Measurements from ENCODE around the gene CD2. TPM values are rescaled to one million over a fixed set of nuclear protein-coding genes. Genes with fewer than 3 reads are reported as not detected.

CD2 gene
- total RNA-seq, 1 donor from 2014 or later, result 1.5 TPM

DNA sequence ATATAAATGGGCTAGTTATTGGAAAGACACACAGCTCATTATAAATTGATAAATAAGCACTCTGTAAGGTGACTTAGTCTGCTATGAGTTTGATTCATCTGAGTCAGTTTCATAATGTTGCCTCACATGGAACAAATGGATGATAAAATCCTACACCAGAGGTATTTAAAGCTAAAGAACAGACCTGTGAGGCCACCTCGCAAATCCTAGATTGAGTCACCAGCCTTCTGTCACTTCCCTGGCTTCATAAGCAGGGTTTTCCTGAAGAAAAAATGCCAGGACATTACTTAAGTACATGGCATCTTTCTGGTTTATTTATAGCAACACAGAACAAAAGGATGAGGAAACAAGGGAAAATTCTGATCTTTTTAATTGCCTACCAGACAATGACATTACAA, 18.4 kb downstream of the CD2 start:
- Histone ChIP-seq H3K4me2 (no peak overlapping the region), H2AFZ (replicated peaks) (no peak overlapping the region), H3K27me3 (no peaks in the 10 kb centered on the region), H4K20me1 (ENCODE audit: low read depth) (no peaks in the 10 kb centered on the region), H3K79me2 (ENCODE audit: low read depth) (no peaks in the 10 kb centered on the region), H3K36me3 (no peaks in the 10 kb centered on the region), H3K27ac (no peak overlapping the region), H3K9me3 (ENCODE audit: low read depth) (no peaks in the 10 kb centered on the region), H3K4me3 (no peak overlapping the region), H3K9ac (no peak overlapping the region), H3F3A (ENCODE audit: low read depth) (no peaks in the 10 kb centered on the region), H3K4me1 (no peaks in the 10 kb centered on the region)
- H3K27me3 Mint-ChIP-seq (ENCODE audit: insufficient read depth, low read depth), result peaks cover under 1% of the 10 kb centered on the region
- H3K4me1 Mint-ChIP-seq, result peaks cover 3% of the 10 kb centered on the region
- no peak for DNase-seq (ENCODE audit: low spot score)
- no peak overlapping the region for H3K27ac Mint-ChIP-seq
- peaks cover 17% of the 10 kb centered on the region for H3K9me3 Mint-ChIP-seq
- H3K36me3 Mint-ChIP-seq, result no peaks in the 10 kb centered on the region
- TF ChIP-seq EZH2 (IDR thresholded peaks at IDR 0.05), result no peak
- TF ChIP-seq, protein P1, sequence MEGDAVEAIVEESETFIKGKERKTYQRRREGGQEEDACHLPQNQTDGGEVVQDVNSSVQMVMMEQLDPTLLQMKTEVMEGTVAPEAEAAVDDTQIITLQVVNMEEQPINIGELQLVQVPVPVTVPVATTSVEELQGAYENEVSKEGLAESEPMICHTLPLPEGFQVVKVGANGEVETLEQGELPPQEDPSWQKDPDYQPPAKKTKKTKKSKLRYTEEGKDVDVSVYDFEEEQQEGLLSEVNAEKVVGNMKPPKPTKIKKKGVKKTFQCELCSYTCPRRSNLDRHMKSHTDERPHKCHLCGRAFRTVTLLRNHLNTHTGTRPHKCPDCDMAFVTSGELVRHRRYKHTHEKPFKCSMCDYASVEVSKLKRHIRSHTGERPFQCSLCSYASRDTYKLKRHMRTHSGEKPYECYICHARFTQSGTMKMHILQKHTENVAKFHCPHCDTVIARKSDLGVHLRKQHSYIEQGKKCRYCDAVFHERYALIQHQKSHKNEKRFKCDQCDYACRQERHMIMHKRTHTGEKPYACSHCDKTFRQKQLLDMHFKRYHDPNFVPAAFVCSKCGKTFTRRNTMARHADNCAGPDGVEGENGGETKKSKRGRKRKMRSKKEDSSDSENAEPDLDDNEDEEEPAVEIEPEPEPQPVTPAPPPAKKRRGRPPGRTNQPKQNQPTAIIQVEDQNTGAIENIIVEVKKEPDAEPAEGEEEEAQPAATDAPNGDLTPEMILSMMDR (IDR thresholded peaks at IDR 0.05), result no peak
- no peak for TF ChIP-seq EZH2phosphoT487 (IDR thresholded peaks at IDR 0.05)
- no peak overlapping the region for H3K4me3 Mint-ChIP-seq

DNA sequence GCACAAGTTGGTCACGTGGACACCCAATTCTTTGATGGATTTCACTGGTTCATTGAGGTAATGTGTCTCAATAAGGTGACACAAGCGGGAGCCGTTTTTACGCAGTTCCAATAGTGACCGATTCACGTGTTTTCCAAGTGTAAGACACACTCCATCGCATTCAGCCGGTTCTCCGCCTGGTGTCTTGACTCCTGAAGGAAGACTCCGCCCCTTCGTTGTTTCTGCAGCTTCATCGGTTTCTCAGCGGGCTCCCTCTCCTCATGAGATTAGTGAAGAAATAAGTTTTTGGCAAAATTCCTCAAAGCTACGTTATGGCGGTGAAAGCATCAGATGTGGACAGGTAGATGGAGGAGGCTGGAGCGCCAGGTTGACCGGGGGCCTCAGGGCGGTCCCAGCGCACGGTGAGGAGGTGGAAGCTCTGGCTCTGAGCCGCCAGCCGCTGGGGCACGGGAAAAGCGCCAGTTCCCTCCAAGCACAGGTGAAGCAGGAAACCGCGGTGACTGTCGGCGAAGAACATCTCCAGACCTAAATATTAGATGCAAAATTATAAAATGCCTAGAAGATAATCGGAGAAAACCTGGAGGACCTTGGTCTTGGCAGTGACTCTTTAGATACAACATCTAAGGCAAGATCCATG, 21.0 kb downstream of the CD2 start:
- Histone ChIP-seq H3K9ac (no peak overlapping the region), H3K4me2 (no peak overlapping the region), H2AFZ (replicated peaks) (no peak overlapping the region), H3K36me3 (no peaks in the 10 kb centered on the region), H3K27ac (no peak overlapping the region), H3K4me3 (no peak overlapping the region), H3K79me2 (ENCODE audit: low read depth) (no peaks in the 10 kb centered on the region), H3K9me3 (ENCODE audit: low read depth) (no peaks in the 10 kb centered on the region), H3F3A (ENCODE audit: low read depth) (no peaks in the 10 kb centered on the region), H3K4me1 (no peaks in the 10 kb centered on the region), H4K20me1 (ENCODE audit: low read depth) (no peaks in the 10 kb centered on the region), H3K27me3 (no peaks in the 10 kb centered on the region)
- peaks cover 12% of the 10 kb centered on the region for H3K9me3 Mint-ChIP-seq
- H3K27me3 Mint-ChIP-seq (ENCODE audit: insufficient read depth, low read depth), result no peaks in the 10 kb centered on the region
- H3K27ac Mint-ChIP-seq, result no peak overlapping the region
- no peaks in the 10 kb centered on the region for H3K4me1 Mint-ChIP-seq
- no peak for DNase-seq (ENCODE audit: low spot score)
- H3K36me3 Mint-ChIP-seq, result no peaks in the 10 kb centered on the region
- TF ChIP-seq EZH2phosphoT487 (IDR thresholded peaks at IDR 0.05) (no peak), EZH2 (IDR thresholded peaks at IDR 0.05) (no peak)
- TF ChIP-seq, protein P1 (IDR thresholded peaks at IDR 0.05), result no peak
- no peak overlapping the region for H3K4me3 Mint-ChIP-seq

DNA sequence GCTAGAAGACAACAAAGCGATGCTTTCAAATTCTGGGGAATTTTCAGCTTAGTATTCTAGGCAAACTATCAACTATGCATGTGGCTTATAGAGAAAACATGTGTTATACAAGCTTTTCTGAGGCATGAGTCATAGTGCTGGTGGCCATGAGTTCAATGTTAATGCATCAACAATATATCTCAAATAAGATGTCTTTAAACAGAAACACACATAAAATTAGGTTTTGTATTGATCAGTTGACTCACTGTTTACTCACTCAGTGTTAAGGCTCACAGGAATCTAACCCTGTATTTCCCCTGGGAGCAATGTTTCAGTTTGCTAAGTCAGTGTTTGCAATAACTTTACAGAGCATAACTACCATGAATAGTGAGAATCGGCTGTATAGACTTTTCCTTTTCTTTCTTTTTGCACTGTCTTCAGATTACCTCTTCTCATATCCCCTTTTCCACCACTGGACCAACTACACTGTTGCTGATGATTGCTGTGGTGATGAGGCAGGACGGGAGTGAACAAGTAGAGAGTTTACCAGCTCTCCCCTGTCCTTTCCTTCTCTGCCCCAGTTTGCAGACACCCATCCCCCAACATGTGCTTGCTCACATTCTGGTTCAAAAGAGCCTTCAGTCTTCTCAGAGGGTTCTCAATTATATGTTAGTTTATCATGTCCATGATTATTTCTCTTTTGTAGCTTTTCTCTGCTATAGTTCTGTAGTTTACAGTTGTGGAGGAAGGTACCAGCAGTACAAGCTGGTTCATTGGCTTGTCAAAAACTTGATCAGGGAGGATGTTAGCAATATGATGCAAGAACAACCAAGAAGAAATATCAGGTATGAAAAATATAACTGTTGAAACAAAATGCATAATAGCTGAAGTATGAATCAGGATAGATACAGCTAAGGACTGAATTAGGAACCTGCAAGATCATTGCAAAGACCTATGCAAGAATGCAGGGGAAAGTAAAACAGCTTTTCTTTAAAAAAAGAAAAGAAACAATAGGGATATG, 23.9 kb downstream of the CD2 start:
- Mint-ChIP-seq H3K36me3 (no peaks in the 10 kb centered on the region), H3K4me1 (no peaks in the 10 kb centered on the region), H3K4me3 (no peak overlapping the region), H3K27ac (no peak overlapping the region), H3K27me3 (ENCODE audit: insufficient read depth, low read depth) (no peaks in the 10 kb centered on the region), H3K9me3 (peaks cover 12% of the 10 kb centered on the region)
- Histone ChIP-seq H3K79me2 (ENCODE audit: low read depth) (no peaks in the 10 kb centered on the region), H3K9ac (no peak overlapping the region), H3K9me3 (ENCODE audit: low read depth) (no peaks in the 10 kb centered on the region), H4K20me1 (ENCODE audit: low read depth) (no peaks in the 10 kb centered on the region), H3K27me3 (no peaks in the 10 kb centered on the region), H3K27ac (no peak overlapping the region), H3F3A (ENCODE audit: low read depth) (no peaks in the 10 kb centered on the region), H3K4me3 (no peak overlapping the region), H3K4me1 (no peaks in the 10 kb centered on the region), H3K4me2 (no peak overlapping the region), H2AFZ (replicated peaks) (peak overlapping the region; percentile 73), H3K36me3 (no peaks in the 10 kb centered on the region)
- DNase-seq (ENCODE audit: low spot score), result no peak
- TF ChIP-seq, protein P1 (IDR thresholded peaks at IDR 0.05), result no peak
- TF ChIP-seq EZH2 (IDR thresholded peaks at IDR 0.05) (no peak), EZH2phosphoT487 (IDR thresholded peaks at IDR 0.05) (no peak)
